H9 (cell line): ENCODE results near the gene ARL17B. TPM values are rescaled to one million over a fixed set of nuclear protein-coding genes. Genes with fewer than 3 reads are reported as not detected.
A peak's percentile ranks its signal among the peaks of the same experiment; 100 is the strongest.

Source experiments
- DNase-seq: peaks from one replicate; pipeline ENCODE4 v3.0.0-alpha.2; 2017
- H2AFZ ChIP-seq: one replicate; pipeline ENCODE4 v1.6.1; 2013; ENCODE audit warnings: mild to moderate bottlenecking, low read length, control low read depth, moderate library complexity
- H2AK5ac ChIP-seq: 2 replicates; pipeline ENCODE4 v1.6.1; 2013; ENCODE audit warnings: low read length, control low read depth, mixed read lengths; ENCODE audit not compliant: insufficient read length
- H2BK120ac ChIP-seq: one replicate; pipeline ENCODE4 v1.6.1; 2013; ENCODE audit warnings: low read depth, mild to moderate bottlenecking, low read length, control low read depth, inconsistent platforms; ENCODE audit not compliant: poor library complexity, severe bottlenecking
- H2BK12ac ChIP-seq: 2 replicates; pipeline ENCODE4 v1.6.1; 2013; ENCODE audit warnings: low read length, control low read depth, mixed read lengths, low read depth; ENCODE audit not compliant: insufficient read length
- H2BK15ac ChIP-seq: 2 replicates; pipeline ENCODE4 v1.6.1; 2013; ENCODE audit warnings: low read depth, low read length, control low read depth
- H2BK20ac ChIP-seq: one replicate; pipeline ENCODE4 v1.6.1; 2013; ENCODE audit warnings: low read depth, mild to moderate bottlenecking, low read length, control low read depth, inconsistent platforms; ENCODE audit not compliant: poor library complexity, severe bottlenecking
- H2BK5ac ChIP-seq: 2 replicates; pipeline ENCODE4 v1.6.1; 2013; ENCODE audit warnings: low read length, control low read depth, mixed read lengths; ENCODE audit not compliant: insufficient read length
- H3K14ac ChIP-seq: 2 replicates; pipeline ENCODE4 v1.6.1; 2013; ENCODE audit warnings: low read length, control low read depth; ENCODE audit not compliant: insufficient read depth
- H3K18ac ChIP-seq: 2 replicates; pipeline ENCODE4 v1.6.1; 2013; ENCODE audit warnings: low read depth, mild to moderate bottlenecking, mixed read lengths, low read length, control low read depth; ENCODE audit not compliant: insufficient read length
- H3K23ac ChIP-seq: 2 replicates; pipeline ENCODE4 v1.6.1; 2013; ENCODE audit warnings: low read length, control low read depth, mixed read lengths, low read depth; ENCODE audit not compliant: insufficient read length
- H3K23me2 ChIP-seq: 2 replicates; pipeline ENCODE4 v1.6.1; 2013; ENCODE audit warnings: low read depth, mild to moderate bottlenecking, mixed read lengths, low read length, control low read depth; ENCODE audit not compliant: insufficient read length, poor library complexity, severe bottlenecking
- H3K27ac ChIP-seq: 2 replicates; pipeline ENCODE4 v1.5.1; 2013; ENCODE audit warnings: low read length, control low read depth, mixed read lengths, low read depth; ENCODE audit not compliant: insufficient read length
- H3K27me3 ChIP-seq: 2 replicates; pipeline ENCODE4 v1.6.1; 2013; ENCODE audit warnings: low read length, control low read depth, inconsistent platforms; ENCODE audit not compliant: insufficient read depth
- H3K4ac ChIP-seq: 2 replicates; pipeline ENCODE4 v1.6.1; 2013; ENCODE audit warnings: low read depth, mild to moderate bottlenecking, control low read depth, inconsistent platforms, low read length, moderate library complexity
- H3K4me1 ChIP-seq: 2 replicates; pipeline ENCODE4 v1.6.1; 2013; ENCODE audit warnings: low read length, control low read depth, inconsistent platforms; ENCODE audit not compliant: insufficient read depth
- H3K4me2 ChIP-seq: 2 replicates; pipeline ENCODE4 v1.6.1; 2013; ENCODE audit warnings: low read length, control low read depth, mixed read lengths; ENCODE audit not compliant: insufficient read length, insufficient read depth
- H3K56ac ChIP-seq: 2 replicates; pipeline ENCODE4 v1.6.1; 2013; ENCODE audit warnings: low read depth, mild to moderate bottlenecking, mixed read lengths, low read length, control low read depth; ENCODE audit not compliant: insufficient read length
- H3K79me1 ChIP-seq: 2 replicates; pipeline ENCODE4 v1.6.1; 2013; ENCODE audit warnings: low read depth, mild to moderate bottlenecking, moderate library complexity, low read length, control low read depth, inconsistent platforms; ENCODE audit not compliant: insufficient read depth, poor library complexity, severe bottlenecking
- H3K79me2 ChIP-seq: 2 replicates; pipeline ENCODE4 v1.6.1; 2013; ENCODE audit warnings: low read length, control low read depth, inconsistent platforms; ENCODE audit not compliant: insufficient read depth
- H3K9ac ChIP-seq: 2 replicates; pipeline ENCODE4 v1.6.1; 2013; ENCODE audit warnings: low read length, control low read depth, mixed read lengths; ENCODE audit not compliant: insufficient read length; ENCODE audit errors: extremely low read depth
- H3K9me3 ChIP-seq: one replicate; pipeline ENCODE4 v1.6.1; 2013; ENCODE audit warnings: low read depth, low read length, inconsistent platforms; ENCODE audit not compliant: control insufficient read depth
- H3T11ph ChIP-seq: one replicate; pipeline ENCODE4 v1.6.1; 2013; ENCODE audit warnings: mild to moderate bottlenecking, low read length, control low read depth, inconsistent platforms
- H4K20me1 ChIP-seq: one replicate; pipeline ENCODE4 v1.6.1; 2013; ENCODE audit not compliant: control insufficient read depth, insufficient read length, insufficient read depth
- H4K5ac ChIP-seq: 2 replicates; pipeline ENCODE4 v1.6.1; 2013; ENCODE audit warnings: low read depth, mild to moderate bottlenecking, mixed read lengths, low read length, control low read depth; ENCODE audit not compliant: insufficient read length
- H4K8ac ChIP-seq: replicated peaks from 2 replicates; pipeline ENCODE4 v1.6.1; 2013; ENCODE audit warnings: low read length, control low read depth, mixed read lengths, low read depth; ENCODE audit not compliant: insufficient read length
- H4K91ac ChIP-seq: 2 replicates; pipeline ENCODE4 v1.6.1; 2013; ENCODE audit warnings: low read depth, mild to moderate bottlenecking, moderate library complexity, mixed read lengths, low read length, control low read depth; ENCODE audit not compliant: insufficient read length
- H3K27ac Mint-ChIP-seq, 3 experiments: 2 replicates in 2 of 3; 3 replicates in 1 of 3; pipeline ENCODE4 v1.8.0; 2020 to 2021; ENCODE audit warnings: mixed read lengths in 3 of 3, mild to moderate bottlenecking in 1 of 3, moderate library complexity in 1 of 3
- H3K27me3 Mint-ChIP-seq: 2 replicates; pipeline ENCODE4 v1.8.0; 2021; ENCODE audit warnings: low read depth, mild to moderate bottlenecking, moderate library complexity, mixed read lengths
- H3K36me3 Mint-ChIP-seq, 3 experiments: 2 replicates in 2 of 3; 3 replicates in 1 of 3; pipeline ENCODE4 v1.8.0; 2020 to 2021; ENCODE audit warnings: low read depth in 3 of 3, mixed read lengths in 3 of 3; ENCODE audit not compliant: insufficient read depth in 1 of 3
- H3K4me1 Mint-ChIP-seq, 2 experiments: 2 replicates each; pipeline ENCODE4 v1.8.0; 2020; ENCODE audit warnings: mixed read lengths in 2 of 2
- H3K4me3 Mint-ChIP-seq, 2 experiments: 2 replicates in 1 of 2; 3 replicates in 1 of 2; pipeline ENCODE4 v1.8.0; 2020 to 2021; ENCODE audit warnings: mild to moderate bottlenecking in 2 of 2, mixed read lengths in 2 of 2, moderate library complexity in 1 of 2
- H3K9me3 Mint-ChIP-seq, 2 experiments: 2 replicates in 1 of 2; 3 replicates in 1 of 2; pipeline ENCODE4 v1.8.0; 2020; ENCODE audit warnings: mild to moderate bottlenecking in 2 of 2, mixed read lengths in 2 of 2, moderate library complexity in 1 of 2
- WGBS: extraction: QIAGEN DNeasy Blood & Tissue Kit; methylation state at CpG from one replicate; pipeline ENCODE4 v1.1.7; 2013; ENCODE audit warnings: missing lambda C conversion rate, low lambda C conversion rate, mixed read lengths; ENCODE audit not compliant: insufficient read length; ENCODE audit errors: extremely low coverage; 5-methylcytosine and 5-hydroxymethylcytosine counted together
- total RNA-seq: library from RNA; stranded (reverse); gene quantifications from 2 replicates; pipeline ENCODE4 v1.2.1, GENCODE V29; 2021
- TF ChIP-seq, protein P1 (sequence below): fragments of 200-600 bp; sonication (generic); conservative IDR thresholded peaks from 3 replicates; pipeline ENCODE4 v1.8.0; 2021; ENCODE audit warnings: antibody characterized with exemption, mild to moderate bottlenecking

The ARL17B gene
- total RNA-seq, 1 experiment from 2014 or later, result 10.8 TPM

DNA sequence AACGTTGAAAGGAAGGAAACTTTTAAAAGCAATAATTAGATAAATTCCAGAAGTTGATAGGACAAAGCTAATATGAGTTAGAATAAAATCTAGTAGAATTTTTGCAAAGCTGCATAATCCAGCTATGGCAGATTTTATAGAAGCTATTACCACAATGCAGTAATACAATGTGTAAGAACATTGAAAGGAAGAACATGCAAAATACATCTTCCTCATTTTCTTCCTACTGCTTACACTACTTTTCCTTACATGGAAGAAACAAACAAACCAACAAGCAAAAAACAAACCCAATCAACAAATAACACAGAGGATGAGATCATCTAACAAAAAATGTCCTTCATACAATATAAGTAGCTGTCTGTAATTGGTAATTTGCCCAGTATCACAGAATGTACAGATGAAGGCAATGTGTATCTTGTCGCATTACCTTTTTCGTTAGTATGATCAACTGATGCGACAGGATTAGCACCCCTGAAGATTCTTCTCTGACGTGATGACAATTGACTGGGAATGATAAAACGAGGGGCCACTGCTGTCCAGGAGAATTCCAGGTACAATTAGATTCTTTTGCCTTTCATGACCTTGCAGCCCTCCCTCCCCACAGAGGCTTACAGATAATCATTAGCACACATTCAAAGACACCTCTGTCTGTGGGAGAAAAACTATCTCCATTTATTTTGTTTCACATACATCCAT is 87.9 kb downstream of the ARL17B start:
- Histone ChIP-seq H4K5ac (no peak overlapping the region), H3K23me2 (no peaks in the 10 kb centered on the region), H3T11ph (no peak overlapping the region), H3K27me3 (no peaks in the 10 kb centered on the region), H2AK5ac (no peak overlapping the region), H3K4me2 (no peak overlapping the region), H2BK120ac (no peak overlapping the region), H3K79me1 (peaks cover 3% of the 10 kb centered on the region), H4K20me1 (no peaks in the 10 kb centered on the region), H4K8ac (no peak overlapping the region), H2AFZ (no peak overlapping the region), H4K91ac (no peak overlapping the region), H3K4me1 (no peaks in the 10 kb centered on the region), H2BK12ac (no peak overlapping the region), H3K27ac (no peak overlapping the region), H2BK20ac (no peak overlapping the region), H3K14ac (no peak overlapping the region), H3K4ac (no peak overlapping the region), H3K23ac (no peak overlapping the region), H3K79me2 (no peaks in the 10 kb centered on the region), H2BK5ac (no peak overlapping the region), H3K9me3 (no peaks in the 10 kb centered on the region), H3K56ac (no peak overlapping the region), H3K18ac (no peak overlapping the region), H3K9ac (no peak overlapping the region), H2BK15ac (no peak overlapping the region)
- peak; percentile 18 for DNase-seq
- H3K4me3 Mint-ChIP-seq, result no peak overlapping the region
- no CpG with 5 or more reads among the region's 6 CpGs for WGBS
- TF ChIP-seq, protein P1, sequence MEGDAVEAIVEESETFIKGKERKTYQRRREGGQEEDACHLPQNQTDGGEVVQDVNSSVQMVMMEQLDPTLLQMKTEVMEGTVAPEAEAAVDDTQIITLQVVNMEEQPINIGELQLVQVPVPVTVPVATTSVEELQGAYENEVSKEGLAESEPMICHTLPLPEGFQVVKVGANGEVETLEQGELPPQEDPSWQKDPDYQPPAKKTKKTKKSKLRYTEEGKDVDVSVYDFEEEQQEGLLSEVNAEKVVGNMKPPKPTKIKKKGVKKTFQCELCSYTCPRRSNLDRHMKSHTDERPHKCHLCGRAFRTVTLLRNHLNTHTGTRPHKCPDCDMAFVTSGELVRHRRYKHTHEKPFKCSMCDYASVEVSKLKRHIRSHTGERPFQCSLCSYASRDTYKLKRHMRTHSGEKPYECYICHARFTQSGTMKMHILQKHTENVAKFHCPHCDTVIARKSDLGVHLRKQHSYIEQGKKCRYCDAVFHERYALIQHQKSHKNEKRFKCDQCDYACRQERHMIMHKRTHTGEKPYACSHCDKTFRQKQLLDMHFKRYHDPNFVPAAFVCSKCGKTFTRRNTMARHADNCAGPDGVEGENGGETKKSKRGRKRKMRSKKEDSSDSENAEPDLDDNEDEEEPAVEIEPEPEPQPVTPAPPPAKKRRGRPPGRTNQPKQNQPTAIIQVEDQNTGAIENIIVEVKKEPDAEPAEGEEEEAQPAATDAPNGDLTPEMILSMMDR, result no peak
- H3K4me1 Mint-ChIP-seq, result no peaks in the 10 kb centered on the region
- H3K36me3 Mint-ChIP-seq, result no peaks in the 10 kb centered on the region; a peak in 1 of 7 replicates
- no peaks in the 10 kb centered on the region for H3K9me3 Mint-ChIP-seq
- H3K27ac Mint-ChIP-seq, result no peak overlapping the region
- peaks cover 38% of the 10 kb centered on the region for H3K27me3 Mint-ChIP-seq
